ENCODE results near the gene GMFB.

- TF ChIP-seq, protein P1, sequence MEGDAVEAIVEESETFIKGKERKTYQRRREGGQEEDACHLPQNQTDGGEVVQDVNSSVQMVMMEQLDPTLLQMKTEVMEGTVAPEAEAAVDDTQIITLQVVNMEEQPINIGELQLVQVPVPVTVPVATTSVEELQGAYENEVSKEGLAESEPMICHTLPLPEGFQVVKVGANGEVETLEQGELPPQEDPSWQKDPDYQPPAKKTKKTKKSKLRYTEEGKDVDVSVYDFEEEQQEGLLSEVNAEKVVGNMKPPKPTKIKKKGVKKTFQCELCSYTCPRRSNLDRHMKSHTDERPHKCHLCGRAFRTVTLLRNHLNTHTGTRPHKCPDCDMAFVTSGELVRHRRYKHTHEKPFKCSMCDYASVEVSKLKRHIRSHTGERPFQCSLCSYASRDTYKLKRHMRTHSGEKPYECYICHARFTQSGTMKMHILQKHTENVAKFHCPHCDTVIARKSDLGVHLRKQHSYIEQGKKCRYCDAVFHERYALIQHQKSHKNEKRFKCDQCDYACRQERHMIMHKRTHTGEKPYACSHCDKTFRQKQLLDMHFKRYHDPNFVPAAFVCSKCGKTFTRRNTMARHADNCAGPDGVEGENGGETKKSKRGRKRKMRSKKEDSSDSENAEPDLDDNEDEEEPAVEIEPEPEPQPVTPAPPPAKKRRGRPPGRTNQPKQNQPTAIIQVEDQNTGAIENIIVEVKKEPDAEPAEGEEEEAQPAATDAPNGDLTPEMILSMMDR (conservative IDR thresholded peaks at IDR 0.05 in 1 of 2, IDR thresholded peaks at IDR 0.05 in 1 of 2; ENCODE audit: extremely low read depth in 1 of 2, insufficient read depth in 1 of 2, low read depth in 1 of 2, low read length in 2 of 2) = no peak
- no peak for TF ChIP-seq EZH2 (IDR thresholded peaks at IDR 0.05; ENCODE audit: borderline replicate concordance, low read length)
These were observed 1.0 kb downstream of the GMFB start for GRCh38 chr14:54487771-54488170.

All from mammary epithelial cell (primary cell).